PC-3 (cell line): ENCODE results near the gene SYAP1. TPM values are rescaled to one million over a fixed set of nuclear protein-coding genes. Genes with fewer than 3 reads are reported as not detected.

Experiments
- ATAC-seq: fragments of 200-7000 bp; cut with Tn5 transposase; 2 replicates; pipeline ENCODE4 v1.9.1; 2020; ENCODE audit warnings: mild to moderate bottlenecking, moderate library complexity
- BruUV-seq: library from RNA; stranded (reverse); fragments of 400-500 nt; replicated peaks from 2 replicates; lab custom pipeline; 2021; lab: Mats Ljungman, UMichigan
- CTCF ChIA-PET: fragments of 300-600 bp; sonication (Branson Sonifier 250); formaldehyde crosslinking; loops from one replicate; lab custom pipeline; 2022; ENCODE audit warnings: antibody characterized with exemption; lab: Charles Lee
- POLR2A ChIA-PET: fragments of 300-600 bp; sonication (Branson Sonifier 250); formaldehyde crosslinking; loops from one replicate; lab custom pipeline; 2022; ENCODE audit warnings: antibody characterized with exemption; ENCODE audit not compliant: unreplicated experiment; lab: Charles Lee
- DNase-seq: peaks from one replicate; pipeline ENCODE4 v3.0.0-alpha.2; 2015
- H2AFZ ChIP-seq: fragments of 300-600 bp; sonication (generic); 2 replicates; pipeline ENCODE4 v1.6.0; 2016; ENCODE audit warnings: antibody characterized with exemption, low read length
- H3F3A ChIP-seq: fragments of 300-600 bp; sonication (generic); one replicate; pipeline ENCODE4 v1.6.0; 2017; ENCODE audit warnings: antibody characterized with exemption, low read length, control low read depth, mild to moderate bottlenecking; ENCODE audit not compliant: unreplicated experiment
- H3K27ac ChIP-seq: fragments of 300-600 bp; sonication (generic); 2 replicates; pipeline ENCODE4 v1.5.1; 2016; ENCODE audit warnings: mild to moderate bottlenecking, low read length
- H3K27me3 ChIP-seq: fragments of 300-600 bp; sonication (generic); 2 replicates; pipeline ENCODE4 v1.6.1; 2016; ENCODE audit warnings: low read length, mixed read lengths
- H3K36me3 ChIP-seq: fragments of 300-600 bp; sonication (generic); 2 replicates; pipeline ENCODE4 v1.6.1; 2016; ENCODE audit warnings: low read depth, mixed run types, low read length, mixed read lengths
- H3K4me1 ChIP-seq: fragments of 300-600 bp; sonication (generic); 2 replicates; pipeline ENCODE4 v1.5.1; 2016; ENCODE audit warnings: low read length; ENCODE audit not compliant: insufficient read depth
- H3K4me2 ChIP-seq: fragments of 300-600 bp; sonication (generic); 2 replicates; pipeline ENCODE4 v1.6.0; 2016; ENCODE audit warnings: low read length
- H3K4me3 ChIP-seq: fragments of 300-600 bp; sonication (generic); 2 replicates; pipeline ENCODE4 v1.5.1; 2016; ENCODE audit warnings: mild to moderate bottlenecking, low read length, mixed read lengths
- H3K79me2 ChIP-seq: fragments of 300-600 bp; sonication (generic); 2 replicates; pipeline ENCODE4 v1.6.1; 2017; ENCODE audit warnings: low read length, mixed read lengths
- H3K9ac ChIP-seq: fragments of 300-600 bp; sonication (generic); 2 replicates; pipeline ENCODE4 v1.6.0; 2016; ENCODE audit warnings: mild to moderate bottlenecking, low read length
- H3K9me2 ChIP-seq: fragments of 300-600 bp; sonication (generic); replicated peaks from 2 replicates; pipeline ENCODE4 v1.6.1; 2016; ENCODE audit warnings: mixed run types, low read length, mixed read lengths
- H3K9me3 ChIP-seq: fragments of 300-600 bp; sonication (generic); 2 replicates; pipeline ENCODE4 v1.6.1; 2016; ENCODE audit warnings: low read length, mixed read lengths
- H4K20me1 ChIP-seq: fragments of 300-600 bp; sonication (generic); 2 replicates; pipeline ENCODE4 v1.6.1; 2016; ENCODE audit warnings: low read length, mixed read lengths
- CTCF ChIP-seq: fragments of 300-600 bp; sonication (generic); conservative IDR thresholded peaks from 2 replicates; pipeline ENCODE4 v1.5.1; 2017; ENCODE audit warnings: antibody characterized with exemption, low read depth, mild to moderate bottlenecking, low read length
- EZH2 ChIP-seq: fragments of 300-600 bp; sonication (generic); IDR thresholded peaks from one replicate; pipeline ENCODE4 v1.6.1; 2017; ENCODE audit warnings: antibody characterized with exemption, mild to moderate bottlenecking, low read length; ENCODE audit not compliant: unreplicated experiment
- EZH2phosphoT487 ChIP-seq: fragments of 300-600 bp; sonication (generic); IDR thresholded peaks from 2 replicates; pipeline ENCODE4 v1.6.1; 2018; ENCODE audit warnings: mild to moderate bottlenecking, antibody characterized with exemption, low read length, borderline replicate concordance
- intact Hi-C: fragments of 100-400 bp; cut with micrococcal nuclease; formaldehyde crosslinking; loops from 2 replicates; pipeline ENCODE4 v1.9.0; 2023
- total RNA-seq: library from RNA; depleted of rRNA; stranded (reverse); fragments of >200 nt; gene quantifications from 2 replicates; pipeline ENCODE4 v1.2.3, GENCODE V29; 2014

SYAP1 gene
- total RNA-seq, 1 experiment from 2014 or later: 51.9 TPM

GRCh38 chrX:16700734-16701133, 18.7 kb upstream of the SYAP1 start:
- ChIA-PET CTCF (no interaction called here), POLR2A (no interaction called here)
- intact Hi-C loops: no loop called here
- peaks cover 4% of the 10 kb centered on the region; the same call in 1 of the 2 replicates for H3K36me3 ChIP-seq
- no peaks in the 10 kb centered on the region for H3K9me3 ChIP-seq
- no peaks in the 10 kb centered on the region for H3K4me1 ChIP-seq
- H3K4me3 ChIP-seq: no peak overlapping the region
- H2AFZ ChIP-seq: no peak overlapping the region
- no peaks in the 10 kb centered on the region for H3K9me2 ChIP-seq
- no peaks in the 10 kb centered on the region for H3K27me3 ChIP-seq
- H3K4me2 ChIP-seq: no peak overlapping the region
- TF ChIP-seq EZH2phosphoT487 (no peak), CTCF (no peak), EZH2 (no peak)
- H3K79me2 ChIP-seq: no peaks in the 10 kb centered on the region
- no peaks in the 10 kb centered on the region for H4K20me1 ChIP-seq
- H3K27ac ChIP-seq: no peak overlapping the region
- no peak overlapping the region for H3K9ac ChIP-seq
- DNase-seq (no peak), ATAC-seq (no peak)
- BruUV-seq: no TSS peak
- H3F3A ChIP-seq: no peaks in the 10 kb centered on the region

GRCh38 chrX:16702700-16703599, 16.5 kb upstream of the SYAP1 start:
- no peaks in the 10 kb centered on the region for H3K9me3 ChIP-seq
- H3K4me3 ChIP-seq: no peak overlapping the region
- H2AFZ ChIP-seq: no peak overlapping the region
- no peak overlapping the region for H3K9ac ChIP-seq
- H3K36me3 ChIP-seq: peaks cover 4% of the 10 kb centered on the region; the same call in 1 of the 2 replicates
- H3K27ac ChIP-seq: no peak overlapping the region
- H3K27me3 ChIP-seq: no peaks in the 10 kb centered on the region
- no peaks in the 10 kb centered on the region for H3K79me2 ChIP-seq
- no peak overlapping the region for H3K4me2 ChIP-seq
- no peaks in the 10 kb centered on the region for H3F3A ChIP-seq
- ChIA-PET CTCF (no interaction called here), POLR2A (no interaction called here)
- no TSS peak for BruUV-seq
- intact Hi-C loops: no loop called here
- no peaks in the 10 kb centered on the region for H3K4me1 ChIP-seq
- ATAC-seq (no peak), DNase-seq (no peak)
- no peaks in the 10 kb centered on the region for H4K20me1 ChIP-seq
- TF ChIP-seq EZH2phosphoT487 (no peak), EZH2 (no peak), CTCF (no peak)
- no peaks in the 10 kb centered on the region for H3K9me2 ChIP-seq

- POLR2A ChIA-PET: no interaction called here
- no peaks in the 10 kb centered on the region for H3K27me3 ChIP-seq
- CTCF ChIA-PET: no interaction called here
- H3K9me3 ChIP-seq: no peaks in the 10 kb centered on the region
- ATAC-seq (no peak), DNase-seq (no peak)
- intact Hi-C loops: no loop called here
- TF ChIP-seq EZH2 (no peak), EZH2phosphoT487 (no peak), CTCF (no peak)
- H3K36me3 ChIP-seq: no peaks in the 10 kb centered on the region; the same call in 1 of the 2 replicates
- no peak overlapping the region for H3K9ac ChIP-seq
- no peak overlapping the region for H3K27ac ChIP-seq
- BruUV-seq: no TSS peak
- no peak overlapping the region for H2AFZ ChIP-seq
- peaks cover 4% of the 10 kb centered on the region for H3K79me2 ChIP-seq
- H3K4me1 ChIP-seq: no peaks in the 10 kb centered on the region
- no peak overlapping the region for H3K4me2 ChIP-seq
- no peaks in the 10 kb centered on the region for H4K20me1 ChIP-seq
- no peaks in the 10 kb centered on the region for H3K9me2 ChIP-seq
- no peak overlapping the region for H3K4me3 ChIP-seq
- no peaks in the 10 kb centered on the region for H3F3A ChIP-seq
Observed at GRCh38 chrX:16705370-16705769, 14.0 kb upstream of the SYAP1 start.
